M059J (cell line): ENCODE results near the gene ECE1. TPM values are rescaled to one million over a fixed set of nuclear protein-coding genes. Genes with fewer than 3 reads are reported as not detected.
"Not testable (repeated sequence)": the region's sequence is repeated elsewhere in the genome, so short reads cannot be mapped to it uniquely, and the experiment has no call there.

Experiments
- DNase-seq: peaks from one replicate; pipeline ENCODE4 v3.0.0-alpha.2; 2012; ENCODE audit warnings: low read depth
- total RNA-seq: library from RNA; depleted of rRNA; stranded (reverse); fragments of >200 nt; shearing (Covaris generic); gene quantifications from 2 replicates; pipeline ENCODE4 v1.2.3, GENCODE V29; 2014

The ECE1 gene
- total RNA-seq, 1 experiment from 2014 or later: 125 TPM

DNA sequence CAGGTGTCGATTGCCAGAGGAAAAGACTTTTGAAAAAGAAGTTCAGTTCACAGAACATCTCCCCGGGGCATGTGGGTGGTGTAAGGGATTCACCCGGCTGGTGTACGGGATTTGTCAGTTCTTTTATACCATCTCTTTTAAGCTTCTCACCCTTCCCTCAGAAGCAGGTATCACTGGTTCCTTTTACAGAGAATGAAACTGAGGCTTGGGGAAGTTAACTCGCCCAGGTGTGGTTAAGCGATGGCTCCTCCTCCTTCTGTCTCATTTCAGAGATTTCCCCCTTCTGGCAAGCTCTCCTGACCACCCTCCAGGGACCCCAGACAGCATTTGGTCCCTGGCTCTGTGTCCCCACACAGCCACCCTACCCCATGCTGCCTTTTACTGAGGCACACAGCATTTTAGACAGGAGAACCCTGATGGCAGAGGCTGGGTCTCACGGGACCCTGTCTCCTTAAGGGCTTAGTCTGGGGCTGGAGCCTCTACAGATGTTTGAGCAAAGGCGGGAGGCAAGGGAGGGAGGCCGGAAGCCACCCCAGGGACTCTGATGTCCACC is 2.8 kb upstream of the ECE1 start:
- no peak for DNase-seq

DNA sequence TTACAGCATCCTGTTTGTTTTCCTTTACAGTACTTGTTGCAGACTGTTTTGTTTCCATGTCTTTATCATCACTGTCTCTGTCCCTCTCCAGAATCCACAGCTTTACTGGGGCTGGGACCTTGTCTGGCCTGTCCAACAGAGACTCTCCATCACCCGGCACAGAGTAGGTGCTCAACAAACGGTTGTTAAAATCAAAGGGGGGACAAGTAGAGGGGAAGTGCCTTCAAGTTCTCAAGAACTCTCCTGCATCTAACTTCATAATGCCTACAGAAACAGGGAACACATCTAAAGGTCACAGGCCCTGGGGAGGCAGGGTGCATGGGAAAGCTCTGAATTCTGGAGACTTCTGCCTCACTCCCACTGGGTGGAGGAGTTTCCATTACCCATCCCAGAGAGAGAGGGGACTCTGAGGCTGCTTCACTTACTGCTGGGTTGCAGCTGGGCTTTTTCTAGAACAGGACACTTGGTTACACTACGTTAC is 2.3 kb upstream of the ECE1 start:
- no peak for DNase-seq

DNA sequence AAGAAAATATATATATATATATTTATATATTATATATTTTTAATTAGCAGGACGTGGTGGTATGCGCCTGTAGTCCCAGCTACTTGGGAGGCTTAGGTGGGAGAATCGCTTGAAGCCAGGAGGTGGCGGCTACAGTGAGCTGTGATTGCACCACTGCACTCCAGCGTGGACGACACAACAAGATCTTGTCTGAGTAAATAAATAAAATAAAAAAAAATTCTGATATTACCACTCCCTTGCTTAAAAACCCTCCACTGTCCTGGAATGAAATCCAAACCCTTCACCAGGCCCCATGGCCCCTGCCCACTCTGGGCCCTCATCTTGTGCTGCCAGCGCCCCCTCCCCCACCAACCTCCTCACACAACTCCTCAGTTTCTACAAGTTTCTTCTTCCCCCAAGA is 1.7 kb upstream of the ECE1 start:
- DNase-seq: no peak

DNA sequence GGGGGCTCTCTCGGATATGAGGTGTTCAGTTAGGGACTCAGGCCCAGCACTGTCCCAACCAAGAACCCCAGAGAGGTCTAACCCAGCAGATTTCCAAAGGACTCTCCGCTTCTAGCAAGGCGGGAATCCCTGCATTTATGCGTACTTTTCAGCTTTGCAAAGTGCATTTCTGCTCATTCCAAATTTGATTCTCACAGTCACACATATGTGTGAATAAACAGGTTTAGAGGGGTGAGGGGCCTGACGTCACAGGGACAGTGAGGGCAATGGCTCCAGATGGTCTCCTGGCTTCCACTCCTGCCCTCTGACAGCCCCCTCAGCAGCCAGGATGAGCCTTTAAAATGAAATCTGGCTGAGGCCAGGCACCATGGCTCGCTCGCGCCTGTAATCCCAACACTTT is 921 bp upstream of the ECE1 start:
- no peak for DNase-seq

DNA sequence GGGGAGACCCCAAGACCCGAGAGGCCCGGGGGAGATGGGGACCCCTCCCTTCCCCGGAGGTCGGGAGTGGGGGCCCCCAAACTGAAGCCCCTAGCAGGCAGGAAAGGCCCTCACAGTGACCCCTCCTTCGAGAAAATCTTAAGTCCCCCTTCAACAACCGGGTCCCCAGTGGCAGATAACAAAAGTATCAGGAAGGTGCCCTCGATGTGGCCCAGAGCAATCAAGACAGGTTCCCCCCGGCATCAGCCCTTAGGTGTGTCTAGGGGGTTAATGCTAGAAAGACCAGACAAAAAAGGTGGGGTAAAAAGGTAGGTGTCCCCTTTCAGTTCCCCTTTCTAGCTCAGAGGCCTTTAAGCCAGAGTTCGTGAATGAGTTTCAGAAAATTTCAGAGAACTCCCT is 282 bp upstream of the ECE1 start:
- DNase-seq: peak; percentile 30

DNA sequence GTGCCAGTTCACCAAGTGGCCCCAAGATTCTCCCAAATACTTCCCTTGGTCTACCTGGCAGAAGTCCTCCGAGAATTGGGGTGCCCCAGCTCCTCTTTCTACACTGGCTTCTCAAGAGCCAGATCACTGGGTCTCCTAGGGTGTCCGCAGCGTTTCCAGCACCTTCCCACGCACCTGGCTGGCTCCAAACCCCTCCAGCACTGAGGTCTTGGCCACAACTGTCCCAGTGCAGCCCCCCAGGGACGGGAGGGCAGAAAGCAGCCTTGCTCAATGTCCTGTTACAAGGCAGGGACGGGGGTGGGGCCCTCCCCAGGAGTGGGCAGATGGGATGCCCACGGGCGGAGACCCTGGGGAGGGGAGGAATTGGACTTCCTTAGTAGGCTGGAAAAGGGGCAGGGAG is 1.1 kb downstream of the ECE1 start:
- no peak for DNase-seq

DNA sequence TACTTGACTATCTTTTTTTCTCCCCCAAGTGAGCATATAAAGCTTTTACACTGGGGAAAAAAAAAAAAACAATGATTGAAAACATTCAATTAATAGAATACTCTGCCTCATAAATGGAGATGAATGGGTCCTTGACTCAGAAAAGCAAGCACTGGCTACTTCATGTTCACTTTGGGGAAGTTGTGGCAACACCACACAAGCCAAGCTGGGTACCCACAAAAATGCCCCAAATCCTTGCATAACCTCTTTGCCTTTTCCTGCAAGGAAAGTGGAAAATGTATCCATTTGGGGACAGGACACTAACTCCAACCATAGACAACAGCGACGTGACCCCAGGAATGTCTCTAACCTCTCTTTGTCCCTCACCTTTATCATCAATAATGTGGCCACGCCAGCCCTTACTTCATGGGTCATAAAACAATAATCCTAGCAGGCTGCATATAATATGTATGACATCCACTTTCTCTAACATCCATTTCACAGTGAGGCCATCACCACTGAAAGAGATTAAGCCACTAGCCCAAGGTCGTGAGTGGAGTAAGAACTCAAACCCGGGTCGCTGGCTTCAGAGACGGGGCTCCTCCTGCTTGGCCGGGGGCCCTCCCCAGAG is 2.3 kb downstream of the ECE1 start:
- DNase-seq: no peak

DNA sequence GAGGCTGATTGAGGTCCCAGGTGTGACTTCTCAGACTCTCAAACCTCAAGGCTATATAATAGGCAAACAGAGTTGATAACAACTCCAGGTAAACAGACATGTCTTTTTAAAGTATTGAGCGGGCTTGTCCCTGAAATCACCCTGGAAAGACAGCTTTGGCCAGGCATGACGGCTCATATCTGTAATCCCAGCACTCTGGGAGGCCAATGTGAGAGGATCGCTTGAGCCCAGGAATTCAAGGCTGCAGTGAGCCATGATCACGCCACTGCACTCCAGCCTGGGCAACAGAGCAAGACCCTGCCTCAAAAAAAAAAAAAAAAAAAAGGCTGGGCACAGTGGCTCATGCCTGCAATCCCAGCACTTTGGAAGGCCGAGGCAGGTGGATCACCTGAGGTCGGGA is 4.9 kb downstream of the ECE1 start:
- DNase-seq: not testable (repeated sequence)

DNA sequence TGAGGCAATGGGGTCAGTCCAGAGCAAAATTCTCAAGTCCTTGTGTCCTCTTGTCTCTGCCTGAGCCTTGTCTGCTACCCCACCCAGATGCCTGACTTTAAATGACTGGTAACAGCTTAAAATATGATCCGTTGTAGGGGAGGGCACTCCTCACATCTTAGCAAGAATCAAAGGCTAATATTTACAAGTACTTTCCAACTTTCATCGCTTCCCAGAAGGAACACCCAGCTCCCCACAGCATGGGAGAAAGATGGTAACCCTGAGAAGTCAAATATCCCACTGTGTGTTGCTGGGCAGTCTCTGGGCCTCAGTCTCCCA is 5.2 kb downstream of the ECE1 start:
- no peak for DNase-seq

DNA sequence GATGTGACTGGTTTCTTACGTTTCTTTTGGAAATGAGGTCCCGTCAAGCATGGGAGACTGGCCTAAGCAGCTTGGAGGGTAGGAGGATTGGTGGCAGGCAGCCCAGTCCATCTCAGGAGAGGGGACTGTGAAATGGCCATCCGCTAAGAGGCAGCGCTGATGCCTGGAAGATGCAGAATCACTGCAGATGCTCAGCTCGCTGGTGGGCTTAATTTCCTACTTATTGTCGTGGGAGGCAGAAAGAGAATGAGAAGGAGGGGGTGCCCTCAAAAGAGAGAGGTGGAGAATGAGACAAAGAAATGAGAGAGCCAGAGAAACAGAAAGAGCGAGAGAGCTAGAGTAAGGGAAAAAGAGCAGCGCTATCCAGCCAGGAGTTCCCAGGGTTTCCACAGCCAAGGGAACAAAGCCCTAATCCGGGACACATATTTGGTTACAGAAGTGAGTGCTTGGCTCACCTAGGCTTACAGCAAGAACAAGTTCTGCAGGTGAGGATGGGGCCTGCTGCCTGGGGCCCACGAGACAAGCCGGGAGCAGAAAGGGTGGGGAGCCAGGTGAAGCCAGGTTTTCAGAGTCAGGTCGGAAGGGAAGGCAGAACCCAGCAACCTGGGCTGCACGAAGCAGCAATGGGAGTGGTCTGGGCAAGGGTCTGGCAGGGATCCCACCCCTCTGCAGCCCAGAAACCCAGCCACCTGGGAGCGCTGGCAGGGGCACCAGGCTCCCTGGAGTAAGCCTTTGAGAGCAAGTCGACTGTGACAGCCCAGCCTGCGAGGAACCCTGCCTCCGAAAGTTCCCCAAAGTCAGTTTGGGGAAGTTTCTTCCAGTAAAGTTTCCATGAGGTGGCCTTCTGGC is 5.8 kb downstream of the ECE1 start:
- DNase-seq: no peak

DNA sequence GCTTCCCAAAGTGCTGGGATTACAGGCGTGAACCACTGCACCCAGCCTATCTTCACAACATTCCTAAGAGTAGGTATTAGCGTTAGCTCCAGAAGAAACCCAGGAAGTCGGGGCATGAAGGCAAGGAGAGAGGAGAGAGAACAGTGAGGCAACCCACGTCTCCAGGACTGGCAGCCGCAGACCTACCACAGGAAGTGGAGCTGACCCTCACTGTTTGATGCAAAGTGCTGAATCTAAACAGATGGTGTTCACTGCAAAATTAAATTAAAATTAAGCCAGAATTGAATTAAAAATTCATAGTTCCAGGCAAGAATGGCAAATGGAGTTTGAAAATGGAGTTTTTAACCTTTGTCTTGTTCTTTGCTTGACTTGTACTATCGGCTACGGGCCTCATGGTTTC is 6.7 kb downstream of the ECE1 start:
- no peak for DNase-seq

DNA sequence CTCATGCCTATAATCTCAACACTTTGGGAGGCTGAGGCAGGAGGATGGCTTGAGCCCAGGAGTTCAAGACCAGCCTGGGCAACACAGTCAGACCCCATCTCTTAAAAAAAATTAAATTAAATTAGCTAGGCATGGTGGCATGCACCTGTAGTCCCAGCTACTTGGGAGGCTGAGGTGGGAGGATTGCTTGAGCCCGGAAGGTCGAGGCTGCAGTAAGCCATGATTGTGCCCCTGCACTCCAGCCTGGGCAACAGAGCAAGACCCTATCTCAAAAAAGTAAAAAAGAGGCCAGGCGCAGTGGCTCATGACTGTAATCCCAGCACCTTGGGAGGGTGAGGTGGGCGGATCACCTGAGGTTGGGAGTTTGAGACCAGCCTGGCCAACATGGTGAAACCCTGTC is 8.2 kb downstream of the ECE1 start:
- not testable (repeated sequence) for DNase-seq

DNA sequence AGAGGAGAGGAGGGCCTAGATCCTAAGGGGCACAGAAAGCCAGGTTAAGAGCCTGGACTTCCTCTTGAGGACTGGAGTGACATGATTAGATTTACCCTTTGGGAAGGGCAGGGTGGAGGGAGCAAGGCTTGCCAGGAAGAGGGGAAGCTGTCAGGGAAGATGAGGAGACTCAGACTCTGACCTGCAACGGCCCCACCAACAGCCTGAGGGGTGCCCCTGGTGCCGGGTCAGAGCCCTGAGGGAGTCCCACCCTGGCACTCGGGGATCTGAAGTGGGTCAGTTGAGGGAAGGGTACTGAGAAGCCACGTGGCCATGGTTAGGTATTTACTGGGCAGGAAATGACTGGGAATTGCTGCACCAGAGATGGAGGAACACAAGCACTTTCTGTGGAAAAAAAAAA is 9.8 kb downstream of the ECE1 start:
- DNase-seq: no peak

DNA sequence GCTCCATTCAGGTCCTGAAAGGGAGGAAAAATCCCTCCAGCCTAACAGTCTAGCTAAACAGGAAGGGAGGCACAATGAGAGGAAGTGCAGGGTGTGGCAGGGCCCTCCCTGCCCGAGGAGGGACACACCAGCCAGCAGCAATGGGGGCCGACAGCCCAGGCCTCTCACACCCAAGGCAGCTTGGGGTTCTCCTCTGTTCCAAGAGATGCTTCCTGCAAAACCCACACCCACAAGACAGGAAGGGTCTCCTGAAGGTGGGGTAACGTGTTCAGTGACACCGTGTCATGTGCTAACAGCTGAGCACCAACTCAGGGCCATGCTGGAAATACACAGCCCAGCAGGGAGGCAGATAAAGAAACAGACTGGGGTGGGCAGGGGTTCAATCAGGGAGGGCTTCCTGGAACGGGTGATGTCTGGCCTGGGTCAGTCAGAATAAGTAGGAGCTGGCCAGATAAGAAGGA is 10.2 kb downstream of the ECE1 start:
- DNase-seq: no peak

DNA sequence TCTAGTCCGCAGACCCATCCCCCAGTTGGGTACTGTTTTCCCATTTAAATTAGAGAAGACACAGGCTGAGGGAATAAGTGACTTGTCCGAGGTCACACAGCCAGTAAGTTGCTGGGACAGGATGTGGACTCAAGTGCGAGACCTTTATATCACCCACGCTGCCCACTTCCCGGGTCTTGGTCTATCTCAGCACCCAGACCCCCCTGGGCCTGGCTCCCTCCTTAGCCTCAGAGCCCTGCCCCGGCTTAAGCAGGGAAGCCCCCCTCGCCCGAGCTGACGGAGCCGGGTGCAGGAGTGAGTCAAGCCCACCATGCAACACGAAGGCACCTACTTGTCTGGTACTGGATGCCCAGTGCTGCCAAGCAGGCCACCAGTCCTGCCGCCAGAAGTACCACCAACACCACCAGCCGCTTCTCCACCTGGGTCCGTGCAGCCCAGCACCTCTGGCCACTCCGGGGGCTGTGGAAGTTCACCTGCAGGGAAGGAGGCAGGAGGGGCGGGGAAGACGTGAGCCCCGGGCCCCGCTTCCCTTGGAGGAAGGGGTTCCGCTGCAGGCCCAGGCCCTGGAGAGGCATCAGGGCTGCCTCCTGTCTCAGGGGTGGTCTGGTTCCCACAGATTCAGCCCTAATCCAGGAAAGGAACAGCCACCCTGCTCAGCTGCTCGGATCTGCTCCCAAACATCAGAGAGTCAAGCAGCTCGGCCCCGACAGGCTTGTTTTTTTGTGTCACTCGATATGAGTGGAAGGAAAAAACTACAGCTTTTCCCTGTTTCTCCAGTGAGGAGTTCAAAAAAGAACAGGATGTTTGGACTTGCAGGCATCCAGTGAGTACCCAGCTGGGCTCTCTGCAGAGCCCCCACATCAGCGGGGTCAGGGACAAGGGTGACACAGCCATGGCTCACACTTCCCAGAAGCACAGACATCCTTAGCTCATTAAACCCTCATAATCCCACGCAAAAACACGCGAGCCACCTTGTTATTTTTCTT is 11.1 kb downstream of the ECE1 start:
- no peak for DNase-seq

DNA sequence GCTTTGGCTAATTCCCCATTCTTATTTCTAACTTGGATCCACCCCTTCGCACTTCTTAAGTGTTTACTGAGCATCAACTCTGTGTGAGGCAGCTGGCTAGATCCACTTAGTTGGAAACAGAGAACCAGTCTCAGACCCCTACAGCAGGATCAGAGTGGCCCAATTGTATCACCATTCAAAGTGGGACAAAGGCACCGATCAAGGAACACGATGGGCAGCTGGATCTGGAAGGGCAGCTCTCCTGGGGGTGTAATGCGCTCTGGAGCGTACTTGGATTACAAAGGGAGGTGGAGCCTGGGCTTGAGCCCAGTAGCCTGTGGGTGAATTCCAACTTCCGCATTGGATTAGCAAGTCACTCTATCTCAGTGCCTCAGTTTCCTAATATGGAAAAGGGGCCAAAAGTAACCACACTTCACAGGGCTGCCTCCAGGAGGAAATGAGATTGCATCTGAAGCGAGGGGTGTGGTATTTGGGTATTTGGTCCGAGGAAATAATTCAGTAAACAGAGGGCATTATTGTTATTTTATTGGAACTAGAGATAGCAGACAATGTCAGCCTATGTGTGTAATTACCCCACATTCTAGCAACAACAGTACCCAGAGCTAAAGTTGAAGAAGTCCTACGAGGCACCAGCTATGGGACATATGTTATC is 11.9 kb downstream of the ECE1 start:
- DNase-seq: no peak

DNA sequence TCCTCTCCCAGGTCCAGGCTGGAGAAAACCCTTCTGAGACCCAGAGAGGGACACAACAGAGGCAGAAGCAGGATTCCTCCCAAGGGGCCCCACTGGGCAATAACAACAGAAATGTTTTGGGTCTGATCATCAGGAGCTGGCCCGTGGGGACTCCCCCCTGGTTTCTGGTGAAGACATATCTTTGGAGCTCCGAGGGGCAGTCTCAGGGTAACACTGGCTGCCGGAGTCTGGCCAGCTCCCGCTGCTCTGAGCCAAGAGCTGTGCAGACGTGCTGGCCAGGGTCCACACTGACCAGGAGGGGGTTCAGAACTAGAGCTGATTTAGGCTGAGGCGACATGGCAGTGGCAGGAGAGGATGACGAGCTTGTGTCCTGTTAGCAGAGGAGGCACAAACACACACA is 13.1 kb downstream of the ECE1 start:
- no peak for DNase-seq

DNA sequence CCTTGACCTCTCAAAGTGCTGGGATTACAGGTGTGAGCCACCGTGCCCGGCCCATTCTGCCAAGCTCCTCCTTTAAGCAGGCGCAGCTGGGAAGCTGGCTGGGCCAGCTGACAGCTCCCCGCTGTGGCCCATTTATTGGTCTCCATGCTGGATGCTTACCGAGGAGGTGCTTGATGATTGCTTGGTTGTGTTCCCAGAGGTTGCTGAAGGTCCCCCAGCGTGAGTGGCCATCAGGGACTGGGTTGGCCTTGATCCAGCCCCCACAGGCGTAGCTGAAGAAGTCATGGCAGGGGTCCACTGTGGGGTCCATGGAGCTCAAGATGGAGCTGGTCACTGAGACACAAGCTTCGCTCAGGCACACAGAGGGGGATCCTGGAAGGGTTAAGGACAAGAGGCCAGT is 17.7 kb downstream of the ECE1 start:
- no peak for DNase-seq

DNA sequence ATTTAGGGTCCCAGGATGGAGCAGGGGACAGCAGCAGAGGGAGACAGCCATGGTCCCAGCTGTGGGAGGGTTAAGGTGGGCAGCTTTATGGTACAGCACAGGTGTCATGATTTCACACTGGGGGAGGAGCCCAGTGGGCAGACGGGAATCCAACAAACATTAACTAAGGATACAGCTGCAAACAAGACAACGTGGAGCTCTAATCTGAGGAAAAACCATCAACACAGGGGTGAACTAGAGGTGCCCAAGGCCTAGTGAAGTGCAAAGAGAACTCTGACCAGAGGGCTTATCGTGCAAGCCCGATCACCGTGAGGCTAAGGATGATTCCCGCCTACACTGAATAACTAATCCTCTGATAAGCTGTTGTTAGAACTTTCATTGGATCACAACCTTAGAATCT is 18.7 kb downstream of the ECE1 start:
- DNase-seq: no peak

DNA sequence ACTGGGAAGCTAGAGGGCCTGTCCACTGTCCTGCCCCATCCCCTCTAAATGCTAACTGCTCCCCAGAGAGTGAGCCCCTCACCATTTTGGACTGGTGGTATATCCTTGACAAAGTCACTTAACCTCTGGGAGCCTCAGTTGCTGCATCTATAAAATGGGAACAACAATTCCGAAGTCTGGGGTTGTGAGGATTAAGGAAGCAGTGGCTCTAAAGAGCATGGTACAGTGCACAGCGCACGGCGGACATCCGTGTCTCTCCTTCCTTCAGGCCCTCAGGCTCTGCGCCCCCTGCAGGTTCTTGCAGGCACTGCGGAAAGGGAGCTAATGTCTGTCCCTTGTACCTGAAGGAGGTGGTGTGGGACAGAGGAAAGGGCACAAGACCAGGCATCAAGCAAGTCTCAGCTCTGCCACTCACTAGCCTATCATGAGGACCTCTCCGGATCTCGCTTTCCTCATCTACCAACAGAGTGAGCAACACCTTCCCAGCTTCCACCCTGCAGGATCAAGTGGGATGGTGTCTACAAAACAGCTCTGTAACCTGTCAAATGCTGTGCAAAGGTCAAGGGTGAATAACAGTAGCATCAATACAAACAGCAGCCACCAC is 20.1 kb downstream of the ECE1 start:
- peak; percentile 56 for DNase-seq

DNA sequence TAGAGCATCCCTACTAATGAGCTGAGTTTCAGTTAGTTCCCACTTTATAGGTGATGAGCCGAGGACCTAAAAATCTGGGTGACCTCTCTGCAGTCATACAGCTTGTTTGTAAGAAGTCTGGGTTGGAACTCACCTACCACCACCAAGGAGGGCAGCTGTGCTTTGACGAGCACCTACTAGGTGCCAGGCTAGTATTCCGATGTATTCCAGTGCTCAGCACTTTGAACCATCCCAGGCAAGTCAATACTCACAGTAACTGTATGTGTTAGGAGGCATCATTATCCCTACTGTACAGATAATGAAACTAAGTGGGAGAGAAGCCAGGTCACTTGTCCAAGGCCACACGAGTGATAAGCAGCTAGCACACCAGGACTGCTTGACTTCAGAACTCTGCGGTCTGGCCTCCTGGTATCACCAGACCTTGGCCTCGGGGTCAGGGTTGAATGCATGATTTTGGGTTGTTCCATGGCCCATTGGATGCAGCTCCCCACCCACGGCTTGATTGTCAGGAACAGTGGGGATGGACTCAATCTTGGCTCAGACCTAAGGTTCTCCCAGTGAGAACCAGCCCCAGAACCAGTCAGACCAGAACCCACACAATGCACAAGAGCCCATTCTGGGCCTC is 20.7 kb downstream of the ECE1 start:
- no peak for DNase-seq
